Esophagus muscularis mucosa (tissue), 4 donors: ENCODE measurements around the gene KRT7. TPM values are rescaled to one million over a fixed set of nuclear protein-coding genes. Genes with fewer than 3 reads are reported as not detected.
A peak's percentile ranks its signal among the peaks of the same experiment; 100 is the strongest.

Experiments used
- DNase-seq: peaks from one replicate; pipeline ENCODE4 v3.0.0-alpha.2; 2017; ENCODE audit errors: extremely low spot score
- H3K27ac ChIP-seq, 4 donors: fragments of 200-600 bp; sonication (generic); replicated peaks in 1 of 4; 1 replicate in 3 of 4; 2 replicates in 1 of 4; pipeline ENCODE4 v1.5.1; 2016 to 2019; ENCODE audit warnings: mild to moderate bottlenecking in 1 of 4
- H3K27me3 ChIP-seq, 4 donors: fragments of 200-600 bp; sonication (generic); one replicate each; pipeline versions ENCODE4 v1.5.1 to v1.6.0; 2016 to 2019
- H3K36me3 ChIP-seq, 4 donors: fragments of 200-600 bp; sonication (generic); one replicate each; pipeline ENCODE4 v1.5.1; 2016 to 2019
- H3K4me1 ChIP-seq, 4 donors: fragments of 200-600 bp; sonication (generic); one replicate each; pipeline ENCODE4 v1.5.1; 2016 to 2019
- H3K4me3 ChIP-seq, 4 donors: fragments of 200-600 bp; sonication (generic); 1 replicate in 2 of 4; 2 replicates in 2 of 4; pipeline ENCODE4 v1.5.1; 2016 to 2019; ENCODE audit warnings: mild to moderate bottlenecking in 4 of 4, moderate library complexity in 1 of 4
- H3K9me3 ChIP-seq, 4 donors: fragments of 200-600 bp; sonication (generic); 1 replicate in 3 of 4; 2 replicates in 1 of 4; pipeline ENCODE4 v1.5.1; 2016 to 2019
- CTCF ChIP-seq, 3 experiments: fragments of 200-600 bp in 2 of 3; fragments of 450-650 bp in 1 of 3; sonication (generic) in 2 of 3; IDR thresholded peaks; one replicate each; pipeline ENCODE4 v1.5.1; 2017 to 2019; ENCODE audit warnings: antibody characterized with exemption in 3 of 3, mild to moderate bottlenecking in 2 of 3, moderate library complexity in 1 of 3
- EP300 ChIP-seq: sonication (generic); formaldehyde crosslinking; IDR thresholded peaks from one replicate; pipeline ENCODE4 v1.6.1; 2017; ENCODE audit warnings: antibody characterized with exemption
- POLR2A ChIP-seq: fragments of 450-650 bp; IDR thresholded peaks from one replicate; pipeline ENCODE4 v1.6.1; 2017; ENCODE audit warnings: antibody characterized with exemption, moderate library complexity, mild to moderate bottlenecking, low read depth
- POLR2AphosphoS5 ChIP-seq, 2 donors: sonication (generic); formaldehyde crosslinking; IDR thresholded peaks; one replicate each; pipeline ENCODE4 v1.6.1; 2017; ENCODE audit warnings: antibody characterized with exemption in 2 of 2
- WGBS: methylation state at CpG from one replicate; pipeline ENCODE4 v1.1.5; 2018; 5-methylcytosine and 5-hydroxymethylcytosine counted together
- intact Hi-C: fragments of 100-400 bp; cut with DNase I; formaldehyde crosslinking; loops from one replicate; pipeline ENCODE4 v1.15.1; 2023
- total RNA-seq, 4 donors: library from RNA; depleted of rRNA; stranded (reverse); fragments of >200 nt; gene quantifications; one replicate each; pipeline versions ENCODE4 v1.1.0 to v1.2.1, GENCODE V29; 2016

KRT7 gene
- total RNA-seq, 4 donors from 2014 or later: 0.83 to 8.4 (median 4.5) TPM

GRCh38 chr12:52206304-52207040, 26.6 kb upstream of the KRT7 start:
- no peak for DNase-seq
- no peak overlapping the region for H3K4me3 ChIP-seq
- 97% methylated on average over 5 of the region's 9 CpGs for WGBS
- H3K36me3 ChIP-seq: no peaks in the 10 kb centered on the region
- H3K27ac ChIP-seq: no peak overlapping the region
- intact Hi-C loops: no loop called here
- H3K9me3 ChIP-seq: no peaks in the 10 kb centered on the region
- peaks cover 24 to 29% (median 26%) of the 10 kb centered on the region in 4 donors for H3K4me1 ChIP-seq
- no peaks in the 10 kb centered on the region for H3K27me3 ChIP-seq
- no peak for TF ChIP-seq CTCF (IDR thresholded peaks at IDR 0.05)
- no peak for TF ChIP-seq EP300
- no peak for TF ChIP-seq POLR2AphosphoS5 (IDR thresholded peaks at IDR 0.05)
- TF ChIP-seq POLR2A: no peak

GRCh38 chr12:52207106-52207505, 25.9 kb upstream of the KRT7 start:
- Histone ChIP-seq H3K9me3 (no peaks in the 10 kb centered on the region), H3K36me3 (no peaks in the 10 kb centered on the region), H3K4me1 (peaks cover 22 to 29% (median 26%) of the 10 kb centered on the region in 4 donors), H3K4me3 (no peak overlapping the region), H3K27ac (peak overlapping the region in 1 of 4 donors; percentile 17), H3K27me3 (no peaks in the 10 kb centered on the region)
- 93% methylated on average over 2 of the region's 2 CpGs for WGBS
- no peak for TF ChIP-seq EP300
- no peak for TF ChIP-seq CTCF (IDR thresholded peaks at IDR 0.05)
- no peak for TF ChIP-seq POLR2A
- TF ChIP-seq POLR2AphosphoS5 (IDR thresholded peaks at IDR 0.05): no peak
- DNase-seq: no peak
- intact Hi-C loops: no loop called here

GRCh38 chr12:52207895-52208294, 25.1 kb upstream of the KRT7 start:
- no peaks in the 10 kb centered on the region for H3K27me3 ChIP-seq
- no peak for DNase-seq
- H3K4me1 ChIP-seq: peaks cover 14 to 22% (median 18%) of the 10 kb centered on the region in 4 donors
- H3K27ac ChIP-seq: peak overlapping the region in 2 of 4 donors; percentile 7 to 17
- no peak overlapping the region for H3K4me3 ChIP-seq
- H3K9me3 ChIP-seq: no peaks in the 10 kb centered on the region
- intact Hi-C loops: no loop called here
- WGBS: 30% methylated on average over 3 of the region's 10 CpGs
- peak; percentile 10 to 81 for TF ChIP-seq POLR2AphosphoS5 (IDR thresholded peaks at IDR 0.05)
- no peak for TF ChIP-seq EP300
- no peaks in the 10 kb centered on the region for H3K36me3 ChIP-seq

- intact Hi-C loops: no loop called here
- Histone ChIP-seq H3K9me3 (no peaks in the 10 kb centered on the region), H3K27ac (peak overlapping the region in 1 of 4 donors; percentile 17), H3K36me3 (no peaks in the 10 kb centered on the region), H3K27me3 (no peaks in the 10 kb centered on the region), H3K4me1 (peaks cover 14 to 20% (median 20%) of the 10 kb centered on the region in 4 donors), H3K4me3 (no peak overlapping the region)
- DNase-seq: no peak
- 80% methylated on average over 18 of the region's 18 CpGs for WGBS
- no peak for TF ChIP-seq CTCF (IDR thresholded peaks at IDR 0.05)
- TF ChIP-seq POLR2A: no peak
- TF ChIP-seq POLR2AphosphoS5 (IDR thresholded peaks at IDR 0.05): no peak
- TF ChIP-seq EP300: no peak
Measured at GRCh38 chr12:52208424-52209165, 24.4 kb upstream of the KRT7 start.

- 78% methylated on average over 8 of the region's 8 CpGs for WGBS
- DNase-seq: no peak
- Histone ChIP-seq H3K27ac (no peak overlapping the region), H3K9me3 (no peaks in the 10 kb centered on the region), H3K36me3 (no peaks in the 10 kb centered on the region), H3K4me1 (peaks cover 14 to 23% (median 20%) of the 10 kb centered on the region in 4 donors), H3K27me3 (no peaks in the 10 kb centered on the region), H3K4me3 (no peak overlapping the region)
- intact Hi-C loops: no loop called here
- TF ChIP-seq EP300 (no peak), POLR2AphosphoS5 (IDR thresholded peaks at IDR 0.05) (no peak), CTCF (IDR thresholded peaks at IDR 0.05) (no peak), POLR2A (no peak)
Measured at GRCh38 chr12:52209321-52209720, 23.7 kb upstream of the KRT7 start.
